HepG2 (cell line): ENCODE data around the gene EPB41L1. TPM values are rescaled to one million over a fixed set of nuclear protein-coding genes. Genes with fewer than 3 reads are reported as not detected.

Source experiments
- BRCA1 ChIP-seq: sonication (generic); formaldehyde crosslinking; IDR thresholded peaks from 2 replicates; pipeline ENCODE4 v1.4.0; 2020; ENCODE audit warnings: missing genetic modification reagents
- GABPB1 ChIP-seq: IDR thresholded peaks from 2 replicates; pipeline ENCODE4 v1.6.1; 2016; ENCODE audit warnings: mild to moderate bottlenecking, missing genetic modification reagents, moderate library complexity, missing compliant biosample characterization
- KAT8 ChIP-seq: IDR thresholded peaks from 2 replicates; pipeline ENCODE4 v1.6.1; 2016; ENCODE audit warnings: missing genetic modification reagents, missing compliant biosample characterization
- KDM5A ChIP-seq: fragments of 200-600 bp; sonication (generic); IDR thresholded peaks from 2 replicates; pipeline ENCODE4 v1.7.0; 2018; ENCODE audit warnings: antibody characterized with exemption, mild to moderate bottlenecking, low read length, borderline replicate concordance
- KLF9 ChIP-seq: IDR thresholded peaks from 2 replicates; pipeline ENCODE4 v1.6.1; 2016; ENCODE audit warnings: low read depth
- MEF2D ChIP-seq: sonication (generic); formaldehyde crosslinking; IDR thresholded peaks from 2 replicates; pipeline ENCODE4 v1.5.1; 2020; ENCODE audit warnings: mild to moderate bottlenecking, missing genetic modification reagents
- RAD51 ChIP-seq: fragments of 450-650 bp; IDR thresholded peaks from 2 replicates; pipeline ENCODE4 v1.6.1; 2016; ENCODE audit warnings: borderline replicate concordance
- REST ChIP-seq, 2 experiments: IDR thresholded peaks; 2 replicates each; pipeline ENCODE4 v1.6.1; 2011 to 2012; ENCODE audit warnings: low read length in 2 of 2, borderline replicate concordance in 1 of 2, low read depth in 1 of 2, mild to moderate bottlenecking in 1 of 2, moderate library complexity in 1 of 2
- SNAI1 ChIP-seq: sonication (generic); formaldehyde crosslinking; IDR thresholded peaks from 2 replicates; pipeline ENCODE4 v1.5.0; 2020; ENCODE audit warnings: mild to moderate bottlenecking, missing genetic modification reagents, borderline replicate concordance
- SRF ChIP-seq: IDR thresholded peaks from 2 replicates; pipeline ENCODE4 v1.6.1; 2011; ENCODE audit warnings: mild to moderate bottlenecking, low read depth, low read length, moderate library complexity
- TARDBP ChIP-seq: sonication (generic); formaldehyde crosslinking; IDR thresholded peaks from 2 replicates; pipeline ENCODE4 v1.8.0; 2022; ENCODE audit warnings: mild to moderate bottlenecking, missing genetic modification reagents
- ZNF224 ChIP-seq: sonication (generic); formaldehyde crosslinking; IDR thresholded peaks from 2 replicates; pipeline ENCODE4 v1.5.0; 2020; ENCODE audit warnings: mild to moderate bottlenecking, missing genetic modification reagents
- ZNF335 ChIP-seq: sonication (generic); formaldehyde crosslinking; IDR thresholded peaks from 2 replicates; pipeline ENCODE4 v1.4.0; 2020; ENCODE audit warnings: missing genetic modification reagents
- ZNF614 ChIP-seq: IDR thresholded peaks from 2 replicates; pipeline ENCODE4 v1.6.1; 2018; ENCODE audit warnings: missing biosample characterization, missing genetic modification reagents, inconsistent platforms, borderline replicate concordance
- ZNF710 ChIP-seq: sonication (generic); formaldehyde crosslinking; IDR thresholded peaks from 2 replicates; pipeline ENCODE4 v1.5.0; 2020; ENCODE audit warnings: mild to moderate bottlenecking, missing genetic modification reagents, borderline replicate concordance
- ZNF749 ChIP-seq: sonication (generic); formaldehyde crosslinking; IDR thresholded peaks from 2 replicates; pipeline ENCODE4 v1.8.0; 2022; ENCODE audit warnings: mild to moderate bottlenecking, missing genetic modification reagents, moderate library complexity, borderline replicate concordance
- ZNF761 ChIP-seq: sonication (generic); formaldehyde crosslinking; conservative IDR thresholded peaks from 2 replicates; pipeline ENCODE4 v1.4.0; 2020; ENCODE audit warnings: mild to moderate bottlenecking, missing genetic modification reagents
- ZNF784 ChIP-seq: sonication (generic); formaldehyde crosslinking; IDR thresholded peaks from 2 replicates; pipeline ENCODE4 v1.5.1; 2020; ENCODE audit warnings: missing genetic modification reagents, mild to moderate bottlenecking, borderline replicate concordance
- polyA plus RNA-seq, 8 experiments: library from polyadenylated mRNA; depleted of rRNA in 3 of 8; stranded (reverse) in 7 of 8; unstranded in 1 of 8; fragments of >200 nt; fragmentation: Illumina TruSeq in 4 of 8; extraction: Trizol in 4 of 8; gene quantifications; 2 replicates each; pipeline versions ENCODE4 v1.2.1 to v1.2.3, GENCODE V29; 2011 to 2016; ENCODE audit warnings: low read depth in 4 of 8, missing spikeins in 1 of 8, mixed read lengths in 1 of 8; ENCODE audit not compliant: insufficient read depth in 1 of 8
- total RNA-seq, 5 experiments: library from RNA; depleted of rRNA; stranded (reverse); fragments of >200 nt; fragmentation: Illumina TruSeq; extraction: Trizol; gene quantifications; 2 replicates each; pipeline ENCODE4 v1.2.3, GENCODE V29; 2016; ENCODE audit warnings: low read depth in 1 of 5
- TF ChIP-seq, protein P1 (sequence below): sonication (generic); formaldehyde crosslinking; IDR thresholded peaks from 2 replicates; pipeline ENCODE4; 2020; ENCODE audit warnings: missing genetic modification reagents, mild to moderate bottlenecking, borderline replicate concordance

The EPB41L1 gene
- total and polyA plus RNA-seq, 2 of the 13 experiments (the other 11 are each of a cell fraction or from before 2014, with no cell fraction given), result 16.7 to 39.0 TPM

DNA sequence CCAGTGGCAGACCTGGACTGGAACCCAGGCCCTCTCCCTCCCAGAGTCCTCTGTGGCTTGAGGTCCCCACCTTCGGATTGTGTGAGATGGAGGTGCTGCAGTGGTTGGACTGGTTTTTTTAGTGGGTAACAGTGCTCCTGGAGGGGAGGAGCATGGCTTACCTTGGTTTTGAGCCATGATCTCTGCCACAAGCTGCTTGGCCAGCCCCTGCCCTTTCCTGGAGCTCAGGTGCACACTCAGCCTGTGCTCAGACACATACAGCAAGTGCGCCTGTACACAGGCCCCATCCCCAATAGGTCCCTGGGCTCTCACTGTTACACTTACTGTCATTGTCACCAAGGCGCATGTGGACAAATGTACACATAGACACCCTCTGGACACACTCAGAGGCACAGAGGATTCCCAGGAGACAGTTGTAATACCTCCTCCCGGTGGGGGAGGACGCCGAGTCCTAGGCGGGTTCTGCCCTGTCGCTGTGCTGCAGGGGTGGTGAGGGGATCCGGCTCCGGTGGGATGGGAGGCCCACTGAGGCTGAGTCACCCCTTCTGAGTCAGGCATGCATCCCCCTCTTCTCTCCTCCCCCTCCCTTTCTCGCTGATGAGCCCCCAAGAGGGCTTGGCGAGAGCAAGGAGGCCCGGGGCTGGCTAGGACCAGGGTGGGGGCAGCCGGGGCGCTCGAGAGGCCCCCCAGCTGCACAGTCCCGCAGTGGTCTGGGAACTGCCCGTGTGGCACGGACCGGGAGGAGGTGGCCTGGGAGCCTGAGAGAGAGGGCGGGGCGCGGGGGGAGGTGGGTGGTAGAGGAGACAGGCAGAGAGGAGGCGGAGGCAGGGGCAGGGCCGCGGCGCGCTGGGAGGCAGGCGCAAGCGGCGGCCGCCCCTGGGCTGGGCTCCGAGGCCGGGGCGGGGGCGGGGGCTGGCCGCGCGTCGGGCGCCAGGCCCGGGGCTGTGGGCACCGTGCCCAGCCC lies 522 bp upstream of the EPB41L1 start (continued):
- TF ChIP-seq REST (IDR thresholded peaks at IDR 0.05; ENCODE audit: borderline replicate concordance in 1 of 2, low read depth in 1 of 2, low read length in 2 of 2), result no peak
- no peak; the same call in 1 of the 2 replicates for TF ChIP-seq GABPB1
- TF ChIP-seq ZNF224 (CRISPR knock-in tag), result no peak
- TF ChIP-seq SNAI1 (CRISPR knock-in tag), result no peak
- TF ChIP-seq KAT8 (CRISPR knock-in tag), result no peak
- no peak for TF ChIP-seq RAD51
- TF ChIP-seq ZNF335 (CRISPR knock-in tag), result no peak
- no peak; the same call in 1 of the 2 replicates for TF ChIP-seq ZNF784 (CRISPR knock-in tag)
- TF ChIP-seq KLF9 (CRISPR knock-in tag), result no peak
- 0 out of 2 replicates have a peak, but pooled peaks have one; percentile 33 for TF ChIP-seq ZNF614 (CRISPR knock-in tag)
- 0 out of 2 replicates have a peak, but pooled peaks have one; percentile 73 for TF ChIP-seq ZNF761 (CRISPR knock-in tag)
- no peak for TF ChIP-seq TARDBP
- peak; percentile 83; the same call in 1 of the 2 replicates for TF ChIP-seq MEF2D (CRISPR knock-in tag)
- TF ChIP-seq ZNF749, result no peak
- TF ChIP-seq BRCA1 (CRISPR knock-in tag), result no peak
- TF ChIP-seq KDM5A, result no peak
- TF ChIP-seq ZNF710 (CRISPR knock-in tag), result no peak
- TF ChIP-seq SRF, result no peak
- TF ChIP-seq, protein P1, sequence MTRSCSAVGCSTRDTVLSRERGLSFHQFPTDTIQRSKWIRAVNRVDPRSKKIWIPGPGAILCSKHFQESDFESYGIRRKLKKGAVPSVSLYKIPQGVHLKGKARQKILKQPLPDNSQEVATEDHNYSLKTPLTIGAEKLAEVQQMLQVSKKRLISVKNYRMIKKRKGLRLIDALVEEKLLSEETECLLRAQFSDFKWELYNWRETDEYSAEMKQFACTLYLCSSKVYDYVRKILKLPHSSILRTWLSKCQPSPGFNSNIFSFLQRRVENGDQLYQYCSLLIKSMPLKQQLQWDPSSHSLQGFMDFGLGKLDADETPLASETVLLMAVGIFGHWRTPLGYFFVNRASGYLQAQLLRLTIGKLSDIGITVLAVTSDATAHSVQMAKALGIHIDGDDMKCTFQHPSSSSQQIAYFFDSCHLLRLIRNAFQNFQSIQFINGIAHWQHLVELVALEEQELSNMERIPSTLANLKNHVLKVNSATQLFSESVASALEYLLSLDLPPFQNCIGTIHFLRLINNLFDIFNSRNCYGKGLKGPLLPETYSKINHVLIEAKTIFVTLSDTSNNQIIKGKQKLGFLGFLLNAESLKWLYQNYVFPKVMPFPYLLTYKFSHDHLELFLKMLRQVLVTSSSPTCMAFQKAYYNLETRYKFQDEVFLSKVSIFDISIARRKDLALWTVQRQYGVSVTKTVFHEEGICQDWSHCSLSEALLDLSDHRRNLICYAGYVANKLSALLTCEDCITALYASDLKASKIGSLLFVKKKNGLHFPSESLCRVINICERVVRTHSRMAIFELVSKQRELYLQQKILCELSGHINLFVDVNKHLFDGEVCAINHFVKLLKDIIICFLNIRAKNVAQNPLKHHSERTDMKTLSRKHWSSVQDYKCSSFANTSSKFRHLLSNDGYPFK, result peak; percentile 85
